ENCODE data around the gene USP28.

Gene USP28

GRCh38 chr11:113881856-113882255, 6.5 kb upstream of the USP28 start:
- CTCF ChIA-PET, result interaction anchor here (1.0 to 1.4 kb wide), 3 partner anchors 15 to 112 kb away, joined by 3 to 5 read pairs (median 4); no protein-coding TSS in a partner anchor

GRCh38 chr11:113880971-113881370, 5.6 kb upstream of the USP28 start:
- TF ChIP-seq ZNF416 (tag by site-specific recombination; IDR thresholded peaks at IDR 0.05) (no peak), ZBTB8A (tag by site-specific recombination; IDR thresholded peaks at IDR 0.05) (no peak), MYNN (tag by site-specific recombination; IDR thresholded peaks at IDR 0.05; ENCODE audit: borderline replicate concordance) (no peak), ZFP3 (tag by site-specific recombination; IDR thresholded peaks at IDR 0.05; ENCODE audit: low read depth) (no peak), HOXA7 (CRISPR knock-in tag; IDR thresholded peaks at IDR 0.05; ENCODE audit: borderline replicate concordance) (no peak), ZBTB10 (tag by site-specific recombination; IDR thresholded peaks at IDR 0.05) (no peak), SETDB1 (IDR thresholded peaks at IDR 0.05; ENCODE audit: insufficient read length, low read length) (no peak), KLF8 (tag by site-specific recombination; IDR thresholded peaks at IDR 0.05) (no peak), SCRT2 (tag by site-specific recombination; IDR thresholded peaks at IDR 0.05) (no peak), ZNF830 (tag by site-specific recombination; IDR thresholded peaks at IDR 0.05; ENCODE audit: low read depth) (no peak), ZNF239 (tag by site-specific recombination; IDR thresholded peaks at IDR 0.05) (no peak), ZNF561 (tag by site-specific recombination; IDR thresholded peaks at IDR 0.05; ENCODE audit: borderline replicate concordance) (no peak), ZNF707 (tag by site-specific recombination; IDR thresholded peaks at IDR 0.05) (no peak), ZSCAN5A (tag by site-specific recombination; IDR thresholded peaks at IDR 0.05) (no peak), ZNF747 (tag by site-specific recombination; IDR thresholded peaks at IDR 0.05) (no peak), REST (tag by site-specific recombination; IDR thresholded peaks at IDR 0.05) (no peak), HIC1 (tag by site-specific recombination; IDR thresholded peaks at IDR 0.05) (no peak), KLF9 (tag by site-specific recombination; IDR thresholded peaks at IDR 0.05; ENCODE audit: low read depth) (no peak)
- no peak overlapping the region for H3K4me3 ChIP-seq (ENCODE audit: low read depth, low read length)
- H3K27ac ChIP-seq (ENCODE audit: extremely low read depth, low read depth, low read length), result no peak overlapping the region
- no peaks in the 10 kb centered on the region for H3K9me3 ChIP-seq (ENCODE audit: control insufficient read depth, insufficient read depth, low read depth, low read length)
- H3K36me3 ChIP-seq (ENCODE audit: control insufficient read depth in 2 of 2, insufficient read depth in 1 of 2, low read length in 2 of 2), result no peaks in the 10 kb centered on the region
- H3K4me1 ChIP-seq (ENCODE audit: control insufficient read depth, insufficient read depth, low read length), result no peaks in the 10 kb centered on the region; the same call in 1 of the 2 replicates
- ChIA-PET POLR2A (no interaction called here), CTCF (interaction anchor here (1.4 kb wide), 1 partner anchor 26 kb away, joined by 4 read pairs; no protein-coding TSS in a partner anchor)

More at GRCh38 chr11:113881856-113882255, 6.5 kb upstream of the USP28 start:
- Histone ChIP-seq H3K4me1 (ENCODE audit: control insufficient read depth, insufficient read depth, low read length) (no peaks in the 10 kb centered on the region; the same call in 1 of the 2 replicates), H3K27ac (ENCODE audit: extremely low read depth, low read depth, low read length) (no peak overlapping the region), H3K4me3 (ENCODE audit: low read depth, low read length) (no peak overlapping the region), H3K36me3 (ENCODE audit: control insufficient read depth in 2 of 2, insufficient read depth in 1 of 2, low read length in 2 of 2) (no peaks in the 10 kb centered on the region), H3K9me3 (ENCODE audit: control insufficient read depth, insufficient read depth, low read depth, low read length) (no peaks in the 10 kb centered on the region)
- POLR2A ChIA-PET, result interaction anchor here (0.6 kb wide), 1 partner anchor 161 kb away, joined by 3 read pairs; no protein-coding TSS in a partner anchor
- TF ChIP-seq ZNF394 (tag by site-specific recombination; IDR thresholded peaks at IDR 0.05; ENCODE audit: borderline replicate concordance), result no peak
- no peak for TF ChIP-seq ZNF529 (tag by site-specific recombination; IDR thresholded peaks at IDR 0.05; ENCODE audit: insufficient replicate concordance)
- no peak for TF ChIP-seq ZEB2 (tag by site-specific recombination; IDR thresholded peaks at IDR 0.05)
- no peak for TF ChIP-seq ZNF501 (tag by site-specific recombination; IDR thresholded peaks at IDR 0.05)
- TF ChIP-seq ZNF174 (tag by site-specific recombination; IDR thresholded peaks at IDR 0.05), result no peak
- no peak for TF ChIP-seq EGR2 (tag by site-specific recombination; IDR thresholded peaks at IDR 0.05; ENCODE audit: low read depth)
- TF ChIP-seq KLF17 (tag by site-specific recombination; IDR thresholded peaks at IDR 0.05), result no peak
- no peak for TF ChIP-seq ZNF624 (tag by site-specific recombination; IDR thresholded peaks at IDR 0.05)
- TF ChIP-seq ZNF560 (tag by site-specific recombination; IDR thresholded peaks at IDR 0.05; ENCODE audit: borderline replicate concordance), result no peak
- TF ChIP-seq KLF7 (tag by site-specific recombination; IDR thresholded peaks at IDR 0.05; ENCODE audit: borderline replicate concordance), result no peak
